PFSK-1 (cell line): ENCODE results near the gene UBE2H.

Experiments used
- FOXP2 ChIP-seq: optimal IDR thresholded peaks from 2 replicates; pipeline ENCODE3; 2011; ENCODE audit warnings: borderline replicate concordance, control low read depth, inconsistent platforms; ENCODE audit not compliant: insufficient read depth; ENCODE audit errors: extremely low read length, extremely low read depth
- POLR2AphosphoS5 ChIP-seq: IDR thresholded peaks from 2 replicates; pipeline ENCODE4 v1.6.1; 2012; ENCODE audit warnings: low read depth, mild to moderate bottlenecking, control low read depth, low read length, moderate library complexity
- REST ChIP-seq, 2 experiments: IDR thresholded peaks; 2 replicates each; pipeline versions ENCODE4 v1.6.1 to v1.8.0; 2011 to 2012; ENCODE audit warnings: low read depth in 2 of 2, low read length in 2 of 2, control low read depth in 1 of 2, inconsistent platforms in 1 of 2, mild to moderate bottlenecking in 1 of 2, moderate library complexity in 1 of 2; ENCODE audit not compliant: insufficient read depth in 1 of 2
- SIN3A ChIP-seq: IDR thresholded peaks from 2 replicates; pipeline ENCODE4 v1.6.1; 2012; ENCODE audit warnings: mild to moderate bottlenecking, low read length, moderate library complexity, borderline replicate concordance; ENCODE audit not compliant: insufficient read depth
- TAF1 ChIP-seq: IDR thresholded peaks from 2 replicates; pipeline ENCODE4 v1.6.1; 2012; ENCODE audit warnings: low read length, control low read depth, borderline replicate concordance; ENCODE audit not compliant: insufficient read depth

The UBE2H gene

GRCh38 chr7:129784437-129784782 is 168.3 kb downstream of the UBE2H start:
- TF ChIP-seq POLR2AphosphoS5: no peak
- TF ChIP-seq SIN3A: no peak
- no peak for TF ChIP-seq TAF1
- TF ChIP-seq FOXP2: no peak
- no peak for TF ChIP-seq REST (IDR thresholded peaks at IDR 0.05; ENCODE audit: insufficient read depth in 1 of 2, low read depth in 2 of 2, low read length in 2 of 2)

DNA sequence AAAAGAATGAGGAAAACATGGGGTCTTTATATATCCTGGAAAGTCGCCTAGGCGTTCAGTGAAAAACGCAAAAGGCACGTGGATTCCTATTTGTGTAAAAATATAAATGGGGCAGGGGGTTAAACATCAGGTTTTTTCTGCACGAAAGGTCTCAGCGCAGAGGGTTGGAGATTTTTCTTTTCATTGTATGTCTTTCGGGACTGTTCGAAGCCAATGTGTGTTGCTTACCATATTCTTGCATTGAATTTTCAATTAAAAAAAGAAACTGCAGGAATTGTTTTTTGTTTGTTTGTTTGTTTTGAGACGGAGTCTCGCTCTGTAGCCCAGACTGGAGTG is 169.2 kb downstream of the UBE2H start:
- TF ChIP-seq POLR2AphosphoS5 (no peak), FOXP2 (no peak), REST (IDR thresholded peaks at IDR 0.05; ENCODE audit: insufficient read depth in 1 of 2, low read depth in 2 of 2, low read length in 2 of 2) (no peak), SIN3A (no peak), TAF1 (no peak)

- no peak for TF ChIP-seq REST (IDR thresholded peaks at IDR 0.05; ENCODE audit: insufficient read depth in 1 of 2, low read depth in 2 of 2, low read length in 2 of 2)
- TF ChIP-seq POLR2AphosphoS5: no peak
- TF ChIP-seq TAF1: no peak
- TF ChIP-seq SIN3A: no peak
- TF ChIP-seq FOXP2: no peak
Measured at GRCh38 chr7:129782818-129783583, 169.8 kb downstream of the UBE2H start.

DNA sequence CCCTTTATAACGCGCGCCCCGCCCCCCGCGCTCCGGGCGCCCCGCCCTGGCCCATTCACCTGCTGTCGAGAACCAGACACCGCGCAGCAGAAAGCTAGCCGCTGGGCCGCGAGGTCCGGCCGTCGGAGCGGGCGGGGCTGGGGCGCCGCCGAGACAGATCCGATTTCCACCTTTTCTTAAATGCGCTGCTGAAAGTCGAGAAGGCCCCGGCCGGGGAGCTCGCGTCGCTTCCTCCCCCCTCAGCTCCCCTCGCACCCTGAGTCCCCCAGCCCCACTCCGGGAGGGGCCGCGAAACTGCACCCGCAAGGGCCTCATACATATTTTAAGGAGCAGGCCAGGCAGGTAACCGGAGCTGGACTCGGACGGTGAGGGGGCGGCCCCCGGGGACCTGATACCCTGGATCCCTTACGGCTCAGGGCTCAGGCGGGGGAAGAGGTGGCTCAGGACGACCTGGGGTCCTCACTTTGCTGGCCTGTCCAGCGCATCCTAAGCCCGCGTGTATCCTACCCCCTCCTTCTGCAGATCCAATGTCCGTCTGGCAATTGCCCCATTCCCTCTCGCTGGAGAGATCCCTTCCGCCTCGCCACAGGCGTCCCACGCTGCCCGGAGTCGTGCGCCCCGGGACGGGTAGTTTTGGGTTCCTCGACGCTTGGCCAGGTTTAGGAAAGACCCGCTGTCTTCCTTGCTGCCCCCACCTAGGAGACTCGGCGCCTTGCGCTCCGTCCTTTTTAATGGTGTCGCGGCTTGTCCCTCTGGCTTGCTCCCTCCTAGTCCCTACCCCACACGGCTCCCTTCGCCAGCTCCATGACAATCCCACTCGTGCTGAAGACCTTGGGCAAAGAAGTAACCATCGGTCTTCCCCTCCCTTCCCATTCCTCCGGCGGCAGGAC is 170.6 kb downstream of the UBE2H start:
- TF ChIP-seq POLR2AphosphoS5 (no peak), SIN3A (no peak), FOXP2 (no peak), TAF1 (no peak), REST (IDR thresholded peaks at IDR 0.05; ENCODE audit: insufficient read depth in 1 of 2, low read depth in 2 of 2, low read length in 2 of 2) (no peak)
